Measurements from ENCODE around the gene TTLL5. TPM values are rescaled to one million over a fixed set of nuclear protein-coding genes. Genes with fewer than 3 reads are reported as not detected.

TTLL5 gene
- total and polyA plus RNA-seq, 2 of the 13 experiments (the other 11 are each of a cell fraction or from before 2014, with no cell fraction given), result 11.8 to 18.8 TPM

- DNase-seq (ENCODE audit: low spot score) (no peak), FAIRE-seq (no peak), ATAC-seq (no peak)
- POLR2A ChIA-PET, result interaction anchor here (0.6 kb wide), 1 partner anchor 1704 kb away, joined by 3 read pairs; no protein-coding TSS in a partner anchor
- intact Hi-C loops (cut with micrococcal nuclease; ENCODE audit: unreplicated experiment), result loop anchor here (10.0 kb wide), 1 partner anchor 160 kb away; the partner anchor contains the start of genes IFT43 and TGFB3
- Histone ChIP-seq H2AFZ (ENCODE audit: low read length) (no peak overlapping the region), H3K9ac (ENCODE audit: insufficient read depth, low read depth, low read length) (no peak overlapping the region), H3K9me3 (ENCODE audit: low read length) (no peaks in the 10 kb centered on the region), H3K4me2 (ENCODE audit: low read depth, low read length) (no peak overlapping the region), H3K36me3 (replicated peaks in 1 of 2; ENCODE audit: control insufficient read depth in 1 of 2, insufficient read depth in 2 of 2, low read length in 2 of 2) (peaks cover 4 to 20% of the 10 kb centered on the region in 2 experiments; a peak in 4 of 5 replicates), H3K4me1 (ENCODE audit: insufficient read depth, low read length) (peaks cover 39% of the 10 kb centered on the region), H4K20me1 (ENCODE audit: insufficient read depth, low read length) (no peaks in the 10 kb centered on the region), H3K27ac (ENCODE audit: extremely low read length, insufficient read depth, low read length) (no peak overlapping the region), H3K4me3 (replicated peaks in 1 of 3; ENCODE audit: insufficient read depth in 1 of 3, low read depth in 2 of 3, low read length in 3 of 3) (no peak overlapping the region), H3K27me3 (ENCODE audit: control insufficient read depth in 1 of 2, insufficient read depth in 2 of 2, low read length in 2 of 2) (no peaks in the 10 kb centered on the region), H3K79me2 (ENCODE audit: insufficient read depth, low read length) (no peaks in the 10 kb centered on the region)
- CTCF ChIA-PET (ENCODE audit: low intra/inter-chr PET ratio, low total read pairs), result no interaction called here
- 97% methylated on average over 3 of the region's 3 CpGs for WGBS (ENCODE audit: low lambda C conversion rate)
- TF ChIP-seq HNRNPK (IDR thresholded peaks at IDR 0.05; ENCODE audit: low read depth, low read length, poor library complexity, severe bottlenecking) (peak; percentile 15), ZNF326 (CRISPR knock-in tag; IDR thresholded peaks at IDR 0.05; ENCODE audit: borderline replicate concordance) (no peak), RARG (CRISPR knock-in tag; IDR thresholded peaks at IDR 0.05; ENCODE audit: low read depth) (no peak), ZNF484 (CRISPR knock-in tag; IDR thresholded peaks at IDR 0.05; ENCODE audit: borderline replicate concordance, low read depth) (no peak)
- in situ Hi-C loops (cut with HindIII; ENCODE audit: extremely low pct_ligation_motif_present, low pct_unique_long_range_greater_than_20kb), result no loop called here
- BruUV-seq (replicated peaks), result no TSS peak
These were observed 163.3 kb downstream of the TTLL5 start for GRCh38 chr14:75824318-75824717.

GRCh38 chr14:75825147-75825592 lies 164.1 kb downstream of the TTLL5 start:
- CTCF ChIA-PET (ENCODE audit: low intra/inter-chr PET ratio, low total read pairs), result no interaction called here
- BruUV-seq (replicated peaks), result no TSS peak
- Histone ChIP-seq H3K4me3 (replicated peaks in 1 of 3; ENCODE audit: insufficient read depth in 1 of 3, low read depth in 2 of 3, low read length in 3 of 3) (peak overlapping the region in 1 of 3 experiments; percentile 22; a peak in 1 of 6 replicates), H2AFZ (ENCODE audit: low read length) (no peak overlapping the region), H3K4me1 (ENCODE audit: insufficient read depth, low read length) (peaks cover 39% of the 10 kb centered on the region), H3K79me2 (ENCODE audit: insufficient read depth, low read length) (no peaks in the 10 kb centered on the region), H3K27me3 (ENCODE audit: control insufficient read depth in 1 of 2, insufficient read depth in 2 of 2, low read length in 2 of 2) (no peaks in the 10 kb centered on the region), H3K9me3 (ENCODE audit: low read length) (no peaks in the 10 kb centered on the region), H4K20me1 (ENCODE audit: insufficient read depth, low read length) (no peaks in the 10 kb centered on the region), H3K27ac (ENCODE audit: extremely low read length, insufficient read depth, low read length) (peak overlapping the region; percentile 83), H3K4me2 (ENCODE audit: low read depth, low read length) (peak overlapping the region; percentile 73), H3K36me3 (replicated peaks in 1 of 2; ENCODE audit: control insufficient read depth in 1 of 2, insufficient read depth in 2 of 2, low read length in 2 of 2) (peaks cover 2 to 15% of the 10 kb centered on the region in 2 experiments; a peak in 3 of 5 replicates), H3K9ac (ENCODE audit: insufficient read depth, low read depth, low read length) (peak overlapping the region; percentile 68; the same call in 1 of the 2 replicates)
- ATAC-seq (peak; percentile 41), FAIRE-seq (no peak), DNase-seq (ENCODE audit: low spot score) (peak; percentile 15)
- POLR2A ChIA-PET, result no interaction called here
- intact Hi-C loops (cut with micrococcal nuclease; ENCODE audit: unreplicated experiment) (loop anchor here (5.0 to 10.0 kb wide), 2 partner anchors 37 to 160 kb away; partner anchors contain the start of genes IFT43 and TGFB3), in situ Hi-C loops (cut with HindIII; ENCODE audit: extremely low pct_ligation_motif_present, low pct_unique_long_range_greater_than_20kb) (no loop called here)
- 52% methylated on average over 3 of the region's 3 CpGs for WGBS (ENCODE audit: low lambda C conversion rate)
- no peak for TF ChIP-seq ZNF142 (CRISPR knock-in tag; IDR thresholded peaks at IDR 0.05)
